Stomach (tissue), 4 donors: ENCODE data around the gene ACTN4.
A peak's percentile ranks its signal among the peaks of the same experiment; 100 is the strongest.

ENCODE experiments used
- CTCF ChIP-seq, 7 experiments: fragments of 450-650 bp in 4 of 7; fragments of 200-600 bp in 3 of 7; sonication (generic) in 3 of 7; IDR thresholded peaks; one replicate each; pipeline ENCODE4 v1.5.1; 2016 to 2019; ENCODE audit warnings: antibody characterized with exemption in 7 of 7, control low read depth in 2 of 7, mild to moderate bottlenecking in 1 of 7
- POLR2A ChIP-seq, 4 donors: fragments of 450-650 bp; IDR thresholded peaks; one replicate each; pipeline ENCODE4 v1.6.1; 2016; ENCODE audit warnings: antibody characterized with exemption in 4 of 4, control low read depth in 2 of 4, mild to moderate bottlenecking in 1 of 4, moderate library complexity in 1 of 4
- POLR2AphosphoS5 ChIP-seq, 3 donors: sonication (generic); formaldehyde crosslinking; IDR thresholded peaks; one replicate each; pipeline ENCODE4 v1.6.1; 2016; ENCODE audit warnings: antibody characterized with exemption in 3 of 3

GRCh38 chr19:38653028-38653571 is 5.7 kb downstream of the ACTN4 start:
- TF ChIP-seq POLR2AphosphoS5 (IDR thresholded peaks at IDR 0.05): peak in 2 of 3 donors; percentile 17 to 45
- peak in 2 of 7 experiments; percentile 6 to 8 for TF ChIP-seq CTCF (IDR thresholded peaks at IDR 0.05)
- TF ChIP-seq POLR2A (IDR thresholded peaks at IDR 0.05): no peak
